ENCODE results near the gene CBX7. TPM values are rescaled to one million over a fixed set of nuclear protein-coding genes. Genes with fewer than 3 reads are reported as not detected.

CBX7 gene
- total and polyA plus RNA-seq, 2 of the 8 experiments (the other 6 are each of a cell fraction or from before 2014, with no cell fraction given) = 6.9 to 8.7 TPM

DNA sequence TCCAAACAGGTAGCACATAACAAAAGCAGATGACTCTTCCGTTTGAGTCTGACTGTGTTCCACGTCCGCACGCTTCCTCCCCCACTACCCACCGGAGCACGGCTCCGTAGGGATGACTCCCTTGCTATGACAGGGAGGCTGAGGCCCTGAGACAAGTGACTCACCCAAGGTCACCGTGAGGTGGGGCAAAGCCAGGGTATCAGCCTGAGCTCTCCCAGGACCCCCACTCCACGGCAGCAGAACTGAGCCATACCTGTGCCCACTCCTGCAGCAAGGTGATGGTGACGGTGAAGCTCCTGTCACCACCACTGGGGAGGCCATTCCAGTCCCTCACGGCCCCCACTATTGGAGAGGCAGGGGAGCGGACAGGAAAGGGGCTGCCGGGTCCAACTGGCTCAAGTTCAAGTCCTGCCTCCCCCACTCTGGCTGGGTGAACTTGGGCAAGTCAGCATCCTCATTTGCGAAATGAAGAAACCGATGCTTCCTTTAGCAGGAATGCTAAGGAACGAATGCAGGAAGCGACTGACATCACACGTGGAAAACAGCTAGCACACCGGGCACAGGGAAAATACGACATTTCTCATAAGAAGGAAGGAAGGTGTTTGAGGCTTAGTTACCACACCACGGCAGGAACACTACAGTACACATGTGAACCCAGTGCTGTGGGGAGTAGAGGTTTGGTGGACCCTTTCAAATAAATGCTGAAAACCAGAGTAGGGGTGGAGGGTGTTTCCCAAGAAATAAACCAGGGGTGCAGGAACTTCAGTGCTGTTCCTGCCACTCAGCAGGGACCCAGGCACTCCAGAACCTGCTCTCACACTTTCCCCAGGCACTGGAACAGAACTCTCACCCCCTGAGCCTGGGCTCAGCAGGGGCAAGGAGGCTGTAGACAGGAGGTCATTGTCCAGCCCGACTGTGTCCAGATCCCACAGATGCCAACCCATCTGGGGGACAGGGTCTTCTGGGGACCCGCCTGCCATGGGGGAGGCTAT, 32.4 kb upstream of the CBX7 start (continued):
- no peak for TF ChIP-seq KDM1A (IDR thresholded peaks at IDR 0.05; ENCODE audit: borderline replicate concordance, low read length)
- no peak for TF ChIP-seq YY1 (IDR thresholded peaks at IDR 0.05; ENCODE audit: low read depth, low read length)
- TF ChIP-seq EP300 (IDR thresholded peaks at IDR 0.05; ENCODE audit: borderline replicate concordance in 1 of 2, low read depth in 2 of 2, low read length in 2 of 2) = no peak
- TF ChIP-seq, protein P1, sequence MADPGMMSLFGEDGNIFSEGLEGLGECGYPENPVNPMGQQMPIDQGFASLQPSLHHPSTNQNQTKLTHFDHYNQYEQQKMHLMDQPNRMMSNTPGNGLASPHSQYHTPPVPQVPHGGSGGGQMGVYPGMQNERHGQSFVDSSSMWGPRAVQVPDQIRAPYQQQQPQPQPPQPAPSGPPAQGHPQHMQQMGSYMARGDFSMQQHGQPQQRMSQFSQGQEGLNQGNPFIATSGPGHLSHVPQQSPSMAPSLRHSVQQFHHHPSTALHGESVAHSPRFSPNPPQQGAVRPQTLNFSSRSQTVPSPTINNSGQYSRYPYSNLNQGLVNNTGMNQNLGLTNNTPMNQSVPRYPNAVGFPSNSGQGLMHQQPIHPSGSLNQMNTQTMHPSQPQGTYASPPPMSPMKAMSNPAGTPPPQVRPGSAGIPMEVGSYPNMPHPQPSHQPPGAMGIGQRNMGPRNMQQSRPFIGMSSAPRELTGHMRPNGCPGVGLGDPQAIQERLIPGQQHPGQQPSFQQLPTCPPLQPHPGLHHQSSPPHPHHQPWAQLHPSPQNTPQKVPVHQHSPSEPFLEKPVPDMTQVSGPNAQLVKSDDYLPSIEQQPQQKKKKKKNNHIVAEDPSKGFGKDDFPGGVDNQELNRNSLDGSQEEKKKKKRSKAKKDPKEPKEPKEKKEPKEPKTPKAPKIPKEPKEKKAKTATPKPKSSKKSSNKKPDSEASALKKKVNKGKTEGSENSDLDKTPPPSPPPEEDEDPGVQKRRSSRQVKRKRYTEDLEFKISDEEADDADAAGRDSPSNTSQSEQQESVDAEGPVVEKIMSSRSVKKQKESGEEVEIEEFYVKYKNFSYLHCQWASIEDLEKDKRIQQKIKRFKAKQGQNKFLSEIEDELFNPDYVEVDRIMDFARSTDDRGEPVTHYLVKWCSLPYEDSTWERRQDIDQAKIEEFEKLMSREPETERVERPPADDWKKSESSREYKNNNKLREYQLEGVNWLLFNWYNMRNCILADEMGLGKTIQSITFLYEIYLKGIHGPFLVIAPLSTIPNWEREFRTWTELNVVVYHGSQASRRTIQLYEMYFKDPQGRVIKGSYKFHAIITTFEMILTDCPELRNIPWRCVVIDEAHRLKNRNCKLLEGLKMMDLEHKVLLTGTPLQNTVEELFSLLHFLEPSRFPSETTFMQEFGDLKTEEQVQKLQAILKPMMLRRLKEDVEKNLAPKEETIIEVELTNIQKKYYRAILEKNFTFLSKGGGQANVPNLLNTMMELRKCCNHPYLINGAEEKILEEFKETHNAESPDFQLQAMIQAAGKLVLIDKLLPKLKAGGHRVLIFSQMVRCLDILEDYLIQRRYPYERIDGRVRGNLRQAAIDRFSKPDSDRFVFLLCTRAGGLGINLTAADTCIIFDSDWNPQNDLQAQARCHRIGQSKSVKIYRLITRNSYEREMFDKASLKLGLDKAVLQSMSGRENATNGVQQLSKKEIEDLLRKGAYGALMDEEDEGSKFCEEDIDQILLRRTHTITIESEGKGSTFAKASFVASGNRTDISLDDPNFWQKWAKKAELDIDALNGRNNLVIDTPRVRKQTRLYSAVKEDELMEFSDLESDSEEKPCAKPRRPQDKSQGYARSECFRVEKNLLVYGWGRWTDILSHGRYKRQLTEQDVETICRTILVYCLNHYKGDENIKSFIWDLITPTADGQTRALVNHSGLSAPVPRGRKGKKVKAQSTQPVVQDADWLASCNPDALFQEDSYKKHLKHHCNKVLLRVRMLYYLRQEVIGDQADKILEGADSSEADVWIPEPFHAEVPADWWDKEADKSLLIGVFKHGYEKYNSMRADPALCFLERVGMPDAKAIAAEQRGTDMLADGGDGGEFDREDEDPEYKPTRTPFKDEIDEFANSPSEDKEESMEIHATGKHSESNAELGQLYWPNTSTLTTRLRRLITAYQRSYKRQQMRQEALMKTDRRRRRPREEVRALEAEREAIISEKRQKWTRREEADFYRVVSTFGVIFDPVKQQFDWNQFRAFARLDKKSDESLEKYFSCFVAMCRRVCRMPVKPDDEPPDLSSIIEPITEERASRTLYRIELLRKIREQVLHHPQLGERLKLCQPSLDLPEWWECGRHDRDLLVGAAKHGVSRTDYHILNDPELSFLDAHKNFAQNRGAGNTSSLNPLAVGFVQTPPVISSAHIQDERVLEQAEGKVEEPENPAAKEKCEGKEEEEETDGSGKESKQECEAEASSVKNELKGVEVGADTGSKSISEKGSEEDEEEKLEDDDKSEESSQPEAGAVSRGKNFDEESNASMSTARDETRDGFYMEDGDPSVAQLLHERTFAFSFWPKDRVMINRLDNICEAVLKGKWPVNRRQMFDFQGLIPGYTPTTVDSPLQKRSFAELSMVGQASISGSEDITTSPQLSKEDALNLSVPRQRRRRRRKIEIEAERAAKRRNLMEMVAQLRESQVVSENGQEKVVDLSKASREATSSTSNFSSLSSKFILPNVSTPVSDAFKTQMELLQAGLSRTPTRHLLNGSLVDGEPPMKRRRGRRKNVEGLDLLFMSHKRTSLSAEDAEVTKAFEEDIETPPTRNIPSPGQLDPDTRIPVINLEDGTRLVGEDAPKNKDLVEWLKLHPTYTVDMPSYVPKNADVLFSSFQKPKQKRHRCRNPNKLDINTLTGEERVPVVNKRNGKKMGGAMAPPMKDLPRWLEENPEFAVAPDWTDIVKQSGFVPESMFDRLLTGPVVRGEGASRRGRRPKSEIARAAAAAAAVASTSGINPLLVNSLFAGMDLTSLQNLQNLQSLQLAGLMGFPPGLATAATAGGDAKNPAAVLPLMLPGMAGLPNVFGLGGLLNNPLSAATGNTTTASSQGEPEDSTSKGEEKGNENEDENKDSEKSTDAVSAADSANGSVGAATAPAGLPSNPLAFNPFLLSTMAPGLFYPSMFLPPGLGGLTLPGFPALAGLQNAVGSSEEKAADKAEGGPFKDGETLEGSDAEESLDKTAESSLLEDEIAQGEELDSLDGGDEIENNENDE (IDR thresholded peaks at IDR 0.05; ENCODE audit: insufficient replicate concordance, low read length) = no peak
- no peak for TF ChIP-seq JUND (IDR thresholded peaks at IDR 0.05; ENCODE audit: low read length)
- TF ChIP-seq, protein P2, sequence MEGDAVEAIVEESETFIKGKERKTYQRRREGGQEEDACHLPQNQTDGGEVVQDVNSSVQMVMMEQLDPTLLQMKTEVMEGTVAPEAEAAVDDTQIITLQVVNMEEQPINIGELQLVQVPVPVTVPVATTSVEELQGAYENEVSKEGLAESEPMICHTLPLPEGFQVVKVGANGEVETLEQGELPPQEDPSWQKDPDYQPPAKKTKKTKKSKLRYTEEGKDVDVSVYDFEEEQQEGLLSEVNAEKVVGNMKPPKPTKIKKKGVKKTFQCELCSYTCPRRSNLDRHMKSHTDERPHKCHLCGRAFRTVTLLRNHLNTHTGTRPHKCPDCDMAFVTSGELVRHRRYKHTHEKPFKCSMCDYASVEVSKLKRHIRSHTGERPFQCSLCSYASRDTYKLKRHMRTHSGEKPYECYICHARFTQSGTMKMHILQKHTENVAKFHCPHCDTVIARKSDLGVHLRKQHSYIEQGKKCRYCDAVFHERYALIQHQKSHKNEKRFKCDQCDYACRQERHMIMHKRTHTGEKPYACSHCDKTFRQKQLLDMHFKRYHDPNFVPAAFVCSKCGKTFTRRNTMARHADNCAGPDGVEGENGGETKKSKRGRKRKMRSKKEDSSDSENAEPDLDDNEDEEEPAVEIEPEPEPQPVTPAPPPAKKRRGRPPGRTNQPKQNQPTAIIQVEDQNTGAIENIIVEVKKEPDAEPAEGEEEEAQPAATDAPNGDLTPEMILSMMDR (IDR thresholded peaks at IDR 0.05; ENCODE audit: control extremely low read depth in 1 of 3, insufficient read depth in 1 of 3, low read depth in 1 of 3, low read length in 3 of 3) = no peak
